ENCODE measurements around the gene NDUFV2. TPM values are rescaled to one million over a fixed set of nuclear protein-coding genes. Genes with fewer than 3 reads are reported as not detected.

NDUFV2 gene
- polyA plus RNA-seq, 3 donors, result 55.4 to 184 (median 162) TPM

- no peaks in the 10 kb centered on the region for H3K27me3 ChIP-seq (ENCODE audit: control insufficient read depth in 2 of 2, insufficient read depth in 2 of 2, low read length in 2 of 2)
- TF ChIP-seq, protein P1, sequence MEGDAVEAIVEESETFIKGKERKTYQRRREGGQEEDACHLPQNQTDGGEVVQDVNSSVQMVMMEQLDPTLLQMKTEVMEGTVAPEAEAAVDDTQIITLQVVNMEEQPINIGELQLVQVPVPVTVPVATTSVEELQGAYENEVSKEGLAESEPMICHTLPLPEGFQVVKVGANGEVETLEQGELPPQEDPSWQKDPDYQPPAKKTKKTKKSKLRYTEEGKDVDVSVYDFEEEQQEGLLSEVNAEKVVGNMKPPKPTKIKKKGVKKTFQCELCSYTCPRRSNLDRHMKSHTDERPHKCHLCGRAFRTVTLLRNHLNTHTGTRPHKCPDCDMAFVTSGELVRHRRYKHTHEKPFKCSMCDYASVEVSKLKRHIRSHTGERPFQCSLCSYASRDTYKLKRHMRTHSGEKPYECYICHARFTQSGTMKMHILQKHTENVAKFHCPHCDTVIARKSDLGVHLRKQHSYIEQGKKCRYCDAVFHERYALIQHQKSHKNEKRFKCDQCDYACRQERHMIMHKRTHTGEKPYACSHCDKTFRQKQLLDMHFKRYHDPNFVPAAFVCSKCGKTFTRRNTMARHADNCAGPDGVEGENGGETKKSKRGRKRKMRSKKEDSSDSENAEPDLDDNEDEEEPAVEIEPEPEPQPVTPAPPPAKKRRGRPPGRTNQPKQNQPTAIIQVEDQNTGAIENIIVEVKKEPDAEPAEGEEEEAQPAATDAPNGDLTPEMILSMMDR (IDR thresholded peaks at IDR 0.05), result no peak
- Mint-ChIP-seq H3K27ac (peak overlapping the region; percentile 17 to 86 (median 59)), H3K27me3 (ENCODE audit: low read depth in 3 of 3) (peaks cover 0 to 2% (median 0%) of the 10 kb centered on the region in 3 donors), H3K9me3 (peaks cover 0 to 8% (median 0%) of the 10 kb centered on the region in 7 donors), H3K4me1 (peaks cover 36% of the 10 kb centered on the region), H3K36me3 (no peaks in the 10 kb centered on the region), H3K4me3 (peak overlapping the region; percentile 71 to 78)
- peak overlapping the region in 2 of 3 experiments; percentile 35 to 66 for H3K4me3 ChIP-seq (replicated peaks in 1 of 3; ENCODE audit: low read depth in 2 of 3, low read length in 3 of 3)
- peak overlapping the region; percentile 51 for H2AFZ ChIP-seq (ENCODE audit: insufficient read depth, low read depth, low read length, poor library complexity, severe bottlenecking)
- H3K4me2 ChIP-seq (replicated peaks; ENCODE audit: extremely low read depth, low read length, poor library complexity, severe bottlenecking), result peak overlapping the region; percentile 67
- 0% methylated on average over 2 of the region's 2 CpGs for WGBS (ENCODE audit: insufficient coverage)
- H3K27ac ChIP-seq (ENCODE audit: low read depth in 1 of 2, low read length in 2 of 2), result peak overlapping the region in 1 of 2 donors; percentile 62
- H4K20me1 ChIP-seq (ENCODE audit: insufficient read depth, low read length), result no peaks in the 10 kb centered on the region
- intact Hi-C loops (cut with micrococcal nuclease), result loop anchor here in 1 of 2 donors (10.0 kb wide), 1 partner anchor 142 kb away; no protein-coding TSS in a partner anchor
- no peak overlapping the region for H3K9ac ChIP-seq (ENCODE audit: insufficient read depth, low read length, poor library complexity, severe bottlenecking)
- peaks cover 24 to 28% of the 10 kb centered on the region in 2 donors for H3K4me1 ChIP-seq (ENCODE audit: control insufficient read depth in 1 of 2, insufficient read depth in 2 of 2, low read length in 2 of 2)
- H3K36me3 ChIP-seq (replicated peaks in 1 of 2; ENCODE audit: control insufficient read depth in 1 of 2, insufficient read depth in 2 of 2, low read length in 2 of 2), result no peaks in the 10 kb centered on the region
- DNase-seq, result peak in 2 of 3 donors; percentile 41 to 43
- H3K79me2 ChIP-seq (ENCODE audit: insufficient read depth, low read length), result no peaks in the 10 kb centered on the region
- H3K9me3 ChIP-seq (replicated peaks in 1 of 2; ENCODE audit: control insufficient read depth in 1 of 2, insufficient read depth in 1 of 2, low read length in 2 of 2), result no peaks in the 10 kb centered on the region
These were observed 40.1 kb upstream of the NDUFV2 start for GRCh38 chr18:9062418-9062751.

DNA sequence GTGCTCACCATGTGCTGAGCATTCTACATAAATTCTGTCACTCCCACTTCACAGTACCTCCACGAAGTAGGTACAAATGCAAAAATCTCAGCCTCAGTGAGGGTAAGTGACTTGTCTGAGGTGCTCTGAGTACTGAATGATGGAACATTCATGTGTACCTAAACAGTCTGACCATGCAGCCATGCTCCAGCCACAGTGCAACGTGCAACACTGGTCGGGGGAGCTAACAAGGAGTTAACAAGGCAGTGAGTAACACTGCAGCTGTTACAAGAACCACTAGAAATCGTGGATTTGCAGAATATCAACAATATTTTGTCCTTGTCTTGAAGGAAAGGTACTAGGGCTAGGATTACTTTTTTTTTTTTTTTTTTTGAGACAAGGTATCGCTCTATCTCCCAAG, 36.6 kb upstream of the NDUFV2 start:
- H2AFZ ChIP-seq (ENCODE audit: insufficient read depth, low read depth, low read length, poor library complexity, severe bottlenecking), result no peak overlapping the region
- no peaks in the 10 kb centered on the region for H3K36me3 ChIP-seq (replicated peaks in 1 of 2; ENCODE audit: control insufficient read depth in 1 of 2, insufficient read depth in 2 of 2, low read length in 2 of 2)
- H3K4me3 Mint-ChIP-seq, result no peak overlapping the region
- DNase-seq, result no peak
- peaks cover 56% of the 10 kb centered on the region for H3K4me1 Mint-ChIP-seq
- H3K9me3 Mint-ChIP-seq, result peaks cover 0 to 4% (median 0%) of the 10 kb centered on the region in 7 donors
- no peaks in the 10 kb centered on the region for H3K36me3 Mint-ChIP-seq
- no peaks in the 10 kb centered on the region for H3K9me3 ChIP-seq (replicated peaks in 1 of 2; ENCODE audit: control insufficient read depth in 1 of 2, insufficient read depth in 1 of 2, low read length in 2 of 2)
- no peaks in the 10 kb centered on the region for H3K27me3 ChIP-seq (ENCODE audit: control insufficient read depth in 2 of 2, insufficient read depth in 2 of 2, low read length in 2 of 2)
- H3K79me2 ChIP-seq (ENCODE audit: insufficient read depth, low read length), result no peaks in the 10 kb centered on the region
- no peaks in the 10 kb centered on the region for H3K27me3 Mint-ChIP-seq (ENCODE audit: low read depth in 3 of 3)
- intact Hi-C loops (cut with micrococcal nuclease), result loop anchor here in 1 of 2 donors (5.0 to 10.0 kb wide), 2 partner anchors 139 to 266 kb away; partner anchors contain the start of gene TWSG1
- H3K4me3 ChIP-seq (replicated peaks in 1 of 3; ENCODE audit: low read depth in 2 of 3, low read length in 3 of 3), result no peak overlapping the region
- H3K27ac Mint-ChIP-seq, result no peak overlapping the region
- no peak overlapping the region for H3K27ac ChIP-seq (ENCODE audit: low read depth in 1 of 2, low read length in 2 of 2)
- TF ChIP-seq, protein P1 (IDR thresholded peaks at IDR 0.05), result no peak
- no peaks in the 10 kb centered on the region for H4K20me1 ChIP-seq (ENCODE audit: insufficient read depth, low read length)
- peaks cover 33 to 45% of the 10 kb centered on the region in 2 donors for H3K4me1 ChIP-seq (ENCODE audit: control insufficient read depth in 1 of 2, insufficient read depth in 2 of 2, low read length in 2 of 2)
- 100% methylated on average over 2 of the region's 5 CpGs for WGBS (ENCODE audit: insufficient coverage)
- no peak overlapping the region for H3K4me2 ChIP-seq (replicated peaks; ENCODE audit: extremely low read depth, low read length, poor library complexity, severe bottlenecking)
- H3K9ac ChIP-seq (ENCODE audit: insufficient read depth, low read length, poor library complexity, severe bottlenecking), result no peak overlapping the region
